ENCODE measurements around the gene BYSL. TPM values are rescaled to one million over a fixed set of nuclear protein-coding genes. Genes with fewer than 3 reads are reported as not detected.

BYSL gene
- total and polyA plus RNA-seq, 2 donors: 7.8 to 13.0 TPM

DNA sequence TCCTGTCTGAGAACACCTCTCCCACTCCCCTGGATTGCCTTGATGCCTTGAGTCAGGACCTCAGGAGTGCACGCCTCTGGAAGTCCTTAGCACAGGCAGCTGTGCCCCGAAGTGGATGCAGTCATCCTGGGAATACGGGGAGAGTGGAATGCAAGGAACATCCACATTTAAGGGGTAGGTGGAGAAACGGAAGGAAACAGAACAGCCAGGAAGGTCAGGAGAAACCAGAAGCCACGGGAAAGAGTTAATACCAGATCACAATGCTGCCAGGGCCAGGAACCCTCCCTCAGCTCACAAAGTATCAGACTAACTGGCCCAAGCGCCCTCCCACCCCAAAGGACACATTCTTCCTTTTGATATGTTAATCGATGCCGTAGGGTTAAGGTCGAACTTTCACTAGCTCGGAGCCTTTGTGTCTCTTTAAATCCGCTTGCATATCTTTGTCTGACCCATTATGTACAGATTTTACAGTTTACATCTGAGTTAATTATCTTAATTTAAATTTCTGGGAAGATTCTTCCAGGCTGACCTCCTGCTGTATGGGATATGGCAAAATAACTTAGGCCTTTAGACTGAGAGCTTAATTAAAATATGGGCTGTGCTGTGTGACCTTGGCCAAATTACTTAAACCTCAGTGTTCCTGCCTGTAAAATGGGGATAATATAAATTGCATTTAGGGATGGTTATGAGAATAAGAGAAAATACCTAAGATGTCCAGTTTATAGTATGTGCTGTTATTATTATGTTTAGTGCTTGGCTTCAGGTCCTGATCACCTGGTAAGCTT, 44.3 kb downstream of the BYSL start:
- H3K9me3 ChIP-seq (ENCODE audit: control insufficient read depth in 2 of 2, insufficient read depth in 1 of 2, low read length in 1 of 2): no peaks in the 10 kb centered on the region
- H3K27me3 ChIP-seq (ENCODE audit: control insufficient read depth in 2 of 2, insufficient read depth in 1 of 2, low read length in 1 of 2): no peaks in the 10 kb centered on the region
- H3K4me1 ChIP-seq (ENCODE audit: control insufficient read depth in 2 of 2, insufficient read depth in 2 of 2, low read length in 2 of 2): peaks cover 28 to 36% of the 10 kb centered on the region in 2 donors
- no peak overlapping the region for H3K27ac ChIP-seq (ENCODE audit: low read depth in 1 of 2, low read length in 1 of 2)
- WGBS: 96% methylated on average over 11 of the region's 11 CpGs
- H3K36me3 ChIP-seq (ENCODE audit: control insufficient read depth in 2 of 2, insufficient read depth in 2 of 2, low read length in 1 of 2): peaks cover 34 to 47% of the 10 kb centered on the region in 2 donors
- no peak overlapping the region for H3K4me3 ChIP-seq (ENCODE audit: low read length in 2 of 2)
- no peak for DNase-seq (ENCODE audit: low read depth in 6 of 9, low spot score in 9 of 9)

- Histone ChIP-seq H3K36me3 (ENCODE audit: control insufficient read depth in 2 of 2, insufficient read depth in 2 of 2, low read length in 1 of 2) (peaks cover 34 to 49% of the 10 kb centered on the region in 2 donors), H3K4me3 (ENCODE audit: low read length in 2 of 2) (no peak overlapping the region), H3K27me3 (ENCODE audit: control insufficient read depth in 2 of 2, insufficient read depth in 1 of 2, low read length in 1 of 2) (no peaks in the 10 kb centered on the region), H3K4me1 (ENCODE audit: control insufficient read depth in 2 of 2, insufficient read depth in 2 of 2, low read length in 2 of 2) (peaks cover 28 to 39% of the 10 kb centered on the region in 2 donors), H3K9me3 (ENCODE audit: control insufficient read depth in 2 of 2, insufficient read depth in 1 of 2, low read length in 1 of 2) (no peaks in the 10 kb centered on the region), H3K27ac (ENCODE audit: low read depth in 1 of 2, low read length in 1 of 2) (no peak overlapping the region)
- WGBS: 79% methylated on average over 5 of the region's 5 CpGs
- DNase-seq (ENCODE audit: low read depth in 6 of 9, low spot score in 9 of 9): no peak
Observed at GRCh38 chr6:41966214-41966920, 45.1 kb downstream of the BYSL start.

DNA sequence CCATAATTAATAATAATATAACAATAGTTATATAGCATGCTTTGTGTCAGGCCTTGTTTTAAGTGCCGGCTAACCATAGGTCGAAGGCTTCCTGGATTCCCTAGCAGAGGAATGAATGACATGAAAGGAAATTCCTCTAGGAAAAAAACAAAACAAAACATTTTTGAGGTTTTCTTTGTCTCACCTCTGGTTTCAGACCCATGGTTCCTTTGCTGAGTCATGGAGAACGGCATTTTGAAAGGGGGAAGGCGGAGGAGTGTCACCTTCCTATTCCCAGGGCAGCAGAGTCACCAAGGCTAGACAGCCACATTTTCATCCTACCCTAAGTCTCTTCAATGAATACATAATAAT, 45.6 kb downstream of the BYSL start:
- WGBS: 79% methylated on average over 4 of the region's 4 CpGs
- H3K4me1 ChIP-seq (ENCODE audit: control insufficient read depth in 2 of 2, insufficient read depth in 2 of 2, low read length in 2 of 2): peaks cover 28 to 39% of the 10 kb centered on the region in 2 donors

GRCh38 chr6:41967312-41968287, 46.3 kb downstream of the BYSL start:
- peak in 1 of 9 donors; percentile 31 for DNase-seq (ENCODE audit: low read depth in 6 of 9, low spot score in 9 of 9)
- WGBS: 89% methylated on average over 7 of the region's 7 CpGs
- Histone ChIP-seq H3K36me3 (ENCODE audit: control insufficient read depth in 2 of 2, insufficient read depth in 2 of 2, low read length in 1 of 2) (peaks cover 37 to 45% of the 10 kb centered on the region in 2 donors), H3K4me1 (ENCODE audit: control insufficient read depth in 2 of 2, insufficient read depth in 2 of 2, low read length in 2 of 2) (peaks cover 28 to 37% of the 10 kb centered on the region in 2 donors), H3K9me3 (ENCODE audit: control insufficient read depth in 2 of 2, insufficient read depth in 1 of 2, low read length in 1 of 2) (no peaks in the 10 kb centered on the region), H3K27ac (ENCODE audit: low read depth in 1 of 2, low read length in 1 of 2) (no peak overlapping the region), H3K27me3 (ENCODE audit: control insufficient read depth in 2 of 2, insufficient read depth in 1 of 2, low read length in 1 of 2) (no peaks in the 10 kb centered on the region), H3K4me3 (ENCODE audit: low read length in 2 of 2) (no peak overlapping the region)

More for the DNA sequence above, 45.6 kb downstream of the BYSL start:
- Histone ChIP-seq H3K27ac (ENCODE audit: low read depth in 1 of 2, low read length in 1 of 2) (no peak overlapping the region), H3K27me3 (ENCODE audit: control insufficient read depth in 2 of 2, insufficient read depth in 1 of 2, low read length in 1 of 2) (no peaks in the 10 kb centered on the region), H3K9me3 (ENCODE audit: control insufficient read depth in 2 of 2, insufficient read depth in 1 of 2, low read length in 1 of 2) (no peaks in the 10 kb centered on the region), H3K36me3 (ENCODE audit: control insufficient read depth in 2 of 2, insufficient read depth in 2 of 2, low read length in 1 of 2) (peaks cover 34 to 48% of the 10 kb centered on the region in 2 donors), H3K4me3 (ENCODE audit: low read length in 2 of 2) (no peak overlapping the region)
- no peak for DNase-seq (ENCODE audit: low read depth in 6 of 9, low spot score in 9 of 9)

DNA sequence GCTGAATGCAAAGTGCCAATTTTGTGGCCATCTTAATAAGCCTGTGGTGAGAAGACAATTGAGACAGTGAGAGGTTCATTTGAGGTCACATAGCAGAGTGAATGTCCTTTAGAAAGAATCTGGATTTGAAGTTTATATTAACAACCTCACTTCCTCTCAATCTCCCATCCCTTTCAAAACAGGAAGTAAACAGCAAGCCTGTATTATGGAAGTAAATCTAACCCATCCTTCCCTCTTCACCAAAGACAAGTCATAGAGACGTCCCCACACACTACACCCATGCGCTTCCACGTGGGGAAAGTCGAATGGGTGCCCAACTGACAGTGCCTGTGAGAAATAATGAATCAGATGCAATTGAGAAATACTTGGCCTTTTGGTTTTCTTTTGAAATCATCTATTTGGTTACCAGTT, 49.1 kb downstream of the BYSL start:
- H3K36me3 ChIP-seq (ENCODE audit: control insufficient read depth in 2 of 2, insufficient read depth in 2 of 2, low read length in 1 of 2): peaks cover 37 to 38% of the 10 kb centered on the region in 2 donors
- H3K27me3 ChIP-seq (ENCODE audit: control insufficient read depth in 2 of 2, insufficient read depth in 1 of 2, low read length in 1 of 2): no peaks in the 10 kb centered on the region
- H3K27ac ChIP-seq (ENCODE audit: low read depth in 1 of 2, low read length in 1 of 2): no peak overlapping the region
- peaks cover 19 to 36% of the 10 kb centered on the region in 2 donors for H3K4me1 ChIP-seq (ENCODE audit: control insufficient read depth in 2 of 2, insufficient read depth in 2 of 2, low read length in 2 of 2)
- WGBS: 73% methylated on average over 4 of the region's 4 CpGs
- H3K4me3 ChIP-seq (ENCODE audit: low read length in 2 of 2): no peak overlapping the region
- DNase-seq (ENCODE audit: low read depth in 6 of 9, low spot score in 9 of 9): no peak
- H3K9me3 ChIP-seq (ENCODE audit: control insufficient read depth in 2 of 2, insufficient read depth in 1 of 2, low read length in 1 of 2): no peaks in the 10 kb centered on the region

GRCh38 chr6:41972826-41973225, 51.5 kb downstream of the BYSL start:
- Histone ChIP-seq H3K4me1 (ENCODE audit: control insufficient read depth in 2 of 2, insufficient read depth in 2 of 2, low read length in 2 of 2) (peaks cover 16 to 35% of the 10 kb centered on the region in 2 donors), H3K4me3 (ENCODE audit: low read length in 2 of 2) (no peak overlapping the region), H3K36me3 (ENCODE audit: control insufficient read depth in 2 of 2, insufficient read depth in 2 of 2, low read length in 1 of 2) (peaks cover 20 to 34% of the 10 kb centered on the region in 2 donors), H3K9me3 (ENCODE audit: control insufficient read depth in 2 of 2, insufficient read depth in 1 of 2, low read length in 1 of 2) (no peaks in the 10 kb centered on the region), H3K27ac (ENCODE audit: low read depth in 1 of 2, low read length in 1 of 2) (no peak overlapping the region), H3K27me3 (ENCODE audit: control insufficient read depth in 2 of 2, insufficient read depth in 1 of 2, low read length in 1 of 2) (no peaks in the 10 kb centered on the region)
- DNase-seq (ENCODE audit: low read depth in 6 of 9, low spot score in 9 of 9): no peak
- 96% methylated on average over 2 of the region's 2 CpGs for WGBS

DNA sequence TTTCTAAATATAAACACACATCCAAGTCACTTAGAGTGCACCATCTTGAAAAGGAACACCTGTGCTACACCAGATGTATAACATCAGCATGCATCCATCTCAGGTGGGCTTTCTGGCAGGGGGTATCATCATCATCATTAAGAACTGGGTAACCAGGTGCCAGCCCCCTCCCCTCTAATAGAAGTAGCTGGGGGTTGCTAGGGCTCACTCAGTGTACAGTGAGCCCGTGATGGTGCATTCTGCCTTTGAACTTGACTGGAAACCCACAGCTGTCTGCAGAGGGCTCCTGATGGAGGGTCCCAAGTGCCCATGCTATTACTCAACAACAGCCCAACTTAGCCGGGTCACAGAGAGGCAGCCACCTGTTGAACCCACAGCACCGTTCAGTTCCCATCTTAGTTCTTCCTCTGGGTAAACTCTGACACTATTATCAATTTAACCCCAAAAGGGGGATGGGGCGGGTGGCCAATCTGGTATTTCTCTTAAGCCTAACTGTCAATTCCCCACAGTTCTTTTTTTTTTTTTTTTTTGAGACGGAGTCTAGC, 53.1 kb downstream of the BYSL start:
- H3K27ac ChIP-seq (ENCODE audit: low read depth in 1 of 2, low read length in 1 of 2): peak overlapping the region in 1 of 2 donors; percentile 64
- no peaks in the 10 kb centered on the region for H3K27me3 ChIP-seq (ENCODE audit: control insufficient read depth in 2 of 2, insufficient read depth in 1 of 2, low read length in 1 of 2)
- no peak overlapping the region for H3K4me3 ChIP-seq (ENCODE audit: low read length in 2 of 2)
- peak in 2 of 9 donors; percentile 13 to 21 for DNase-seq (ENCODE audit: low read depth in 6 of 9, low spot score in 9 of 9)
- H3K4me1 ChIP-seq (ENCODE audit: control insufficient read depth in 2 of 2, insufficient read depth in 2 of 2, low read length in 2 of 2): peaks cover 12 to 44% of the 10 kb centered on the region in 2 donors
- no peaks in the 10 kb centered on the region for H3K9me3 ChIP-seq (ENCODE audit: control insufficient read depth in 2 of 2, insufficient read depth in 1 of 2, low read length in 1 of 2)
- peaks cover 23 to 36% of the 10 kb centered on the region in 2 donors for H3K36me3 ChIP-seq (ENCODE audit: control insufficient read depth in 2 of 2, insufficient read depth in 2 of 2, low read length in 1 of 2)
- 84% methylated on average over 5 of the region's 5 CpGs for WGBS

DNA sequence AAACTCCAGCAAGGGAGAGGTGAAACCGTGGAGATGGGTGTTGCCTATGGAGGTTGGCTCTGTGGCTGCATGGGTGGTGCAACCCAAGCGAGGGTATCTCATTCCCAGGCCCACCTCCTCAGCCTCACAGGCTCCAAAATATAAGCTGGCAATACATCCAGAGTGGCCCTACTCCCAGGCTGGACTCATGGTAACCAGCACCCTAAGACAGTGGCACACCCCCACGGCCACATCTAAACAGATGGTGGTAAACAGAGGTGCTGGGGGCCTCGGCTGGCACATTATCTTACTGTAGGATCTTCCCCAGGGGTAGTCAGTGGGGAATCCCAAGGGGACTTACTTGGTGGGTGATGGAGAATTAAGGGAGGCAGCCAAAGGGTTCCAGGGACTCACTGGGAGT, 54.0 kb downstream of the BYSL start:
- H3K4me3 ChIP-seq (ENCODE audit: low read length in 2 of 2): no peak overlapping the region
- 78% methylated on average over 4 of the region's 4 CpGs for WGBS
- H3K4me1 ChIP-seq (ENCODE audit: control insufficient read depth in 2 of 2, insufficient read depth in 2 of 2, low read length in 2 of 2): peaks cover 12 to 48% of the 10 kb centered on the region in 2 donors
- H3K36me3 ChIP-seq (ENCODE audit: control insufficient read depth in 2 of 2, insufficient read depth in 2 of 2, low read length in 1 of 2): peaks cover 23 to 36% of the 10 kb centered on the region in 2 donors
- no peak for DNase-seq (ENCODE audit: low read depth in 6 of 9, low spot score in 9 of 9)
- H3K9me3 ChIP-seq (ENCODE audit: control insufficient read depth in 2 of 2, insufficient read depth in 1 of 2, low read length in 1 of 2): no peaks in the 10 kb centered on the region
- no peak overlapping the region for H3K27ac ChIP-seq (ENCODE audit: low read depth in 1 of 2, low read length in 1 of 2)
- no peaks in the 10 kb centered on the region for H3K27me3 ChIP-seq (ENCODE audit: control insufficient read depth in 2 of 2, insufficient read depth in 1 of 2, low read length in 1 of 2)
